GM20431 (cell line): ENCODE measurements around the gene CFAP61.

Source experiments
- in situ Hi-C: fragments of 300-500 bp; cut with MseI, MboI; formaldehyde crosslinking; loops from one replicate; pipeline ENCODE4 v1.15.0; 2020; ENCODE audit warnings: low sequenced_read_pairs; ENCODE audit not compliant: unreplicated experiment

CFAP61 gene

GRCh38 chr20:20399531-20400500 is 347.5 kb downstream of the CFAP61 start:
- in situ Hi-C loops, result no loop called here

GRCh38 chr20:20401991-20402390 is 349.7 kb downstream of the CFAP61 start:
- in situ Hi-C loops, result no loop called here

DNA sequence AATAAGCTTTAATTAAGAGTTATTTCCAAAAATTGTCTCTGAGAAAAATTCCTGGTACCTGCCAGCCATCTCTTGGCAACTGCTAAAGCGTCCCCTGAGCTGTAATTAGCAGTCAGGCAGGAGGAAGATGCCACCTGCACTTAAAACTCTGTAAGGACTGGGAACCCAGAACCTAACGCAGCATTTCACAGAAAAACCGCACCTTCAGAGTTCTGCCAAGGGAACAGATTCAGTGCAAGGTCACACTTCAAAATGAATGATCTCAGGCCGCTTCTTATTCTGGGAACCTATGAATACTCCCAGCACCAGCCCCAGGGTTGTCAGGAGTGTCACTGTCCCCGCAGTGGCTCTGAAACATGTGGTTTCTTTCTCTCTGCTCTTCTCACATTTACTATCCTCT is 352.3 kb downstream of the CFAP61 start:
- in situ Hi-C loops, result no loop called here

GRCh38 chr20:20405623-20406022 is 353.3 kb downstream of the CFAP61 start:
- in situ Hi-C loops, result no loop called here

DNA sequence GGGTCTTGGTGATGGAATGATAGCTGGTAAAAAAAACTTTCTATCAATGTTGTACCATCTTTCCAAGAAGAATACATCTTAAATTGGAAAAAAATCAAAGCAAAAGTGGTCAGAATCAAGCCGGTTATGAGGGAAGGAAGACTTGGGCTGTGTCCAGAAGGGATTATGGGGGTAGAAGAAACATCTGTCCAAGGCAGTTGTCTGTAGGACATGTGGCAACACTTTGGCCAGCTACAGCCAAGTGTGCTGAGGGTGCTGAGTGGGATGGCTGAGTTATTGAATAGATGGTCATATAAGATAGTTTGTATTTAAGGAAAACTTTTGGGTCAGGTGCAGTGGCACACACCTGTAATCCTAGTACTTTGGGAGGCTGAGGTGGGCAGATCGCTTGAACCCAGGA is 354.0 kb downstream of the CFAP61 start:
- in situ Hi-C loops, result no loop called here

- in situ Hi-C loops, result no loop called here
Measured at GRCh38 chr20:20407891-20408805, 355.8 kb downstream of the CFAP61 start.

- in situ Hi-C loops, result no loop called here
Measured at GRCh38 chr20:20409331-20409730, 357.0 kb downstream of the CFAP61 start.
